MM.1S (cell line): Measurements from ENCODE around the gene ACAT2.
"Not testable (repeated sequence)": the region's sequence is repeated elsewhere in the genome, so short reads cannot be mapped to it uniquely, and the experiment has no call there.

Experiments
- DNase-seq: peaks from one replicate; pipeline ENCODE4 v3.0.0-alpha.2; 2015
- H2AFZ ChIP-seq: fragments of 300-600 bp; sonication (generic); 2 replicates; pipeline ENCODE4 v1.6.0; 2016; ENCODE audit warnings: antibody characterized with exemption, low read length
- H3F3A ChIP-seq: fragments of 300-600 bp; sonication (generic); 2 replicates; pipeline ENCODE4 v1.6.1; 2016; ENCODE audit warnings: mild to moderate bottlenecking, antibody characterized with exemption, low read length, moderate library complexity, mixed read lengths; ENCODE audit not compliant: insufficient read depth
- H3K27ac ChIP-seq: fragments of 300-600 bp; sonication (generic); 2 replicates; pipeline ENCODE4 v1.5.1; 2016; ENCODE audit warnings: mild to moderate bottlenecking, low read length
- H3K27me3 ChIP-seq: fragments of 300-600 bp; sonication (generic); replicated peaks from 2 replicates; pipeline ENCODE4 v1.6.0; 2016; ENCODE audit warnings: low read length; ENCODE audit not compliant: insufficient read depth
- H3K36me3 ChIP-seq: fragments of 300-600 bp; sonication (generic); replicated peaks from 2 replicates; pipeline ENCODE4 v1.6.1; 2016; ENCODE audit warnings: mild to moderate bottlenecking, low read length, mixed read lengths; ENCODE audit not compliant: insufficient read depth
- H3K4me1 ChIP-seq: fragments of 300-600 bp; sonication (generic); 2 replicates; pipeline ENCODE4 v1.6.1; 2016; ENCODE audit warnings: low read length, mixed read lengths
- H3K4me2 ChIP-seq: fragments of 300-600 bp; sonication (generic); 2 replicates; pipeline ENCODE4 v1.6.0; 2016; ENCODE audit warnings: low read depth, low read length
- H3K4me3 ChIP-seq: fragments of 300-600 bp; sonication (generic); 2 replicates; pipeline ENCODE4 v1.5.1; 2016; ENCODE audit warnings: low read length, mixed read lengths
- H3K79me2 ChIP-seq: fragments of 300-600 bp; sonication (generic); 2 replicates; pipeline ENCODE4 v1.6.1; 2016; ENCODE audit warnings: mixed run types, low read length, mixed read lengths
- H3K9ac ChIP-seq: fragments of 300-600 bp; sonication (generic); 2 replicates; pipeline ENCODE4 v1.6.1; 2016; ENCODE audit warnings: low read length, mixed read lengths
- H3K9me2 ChIP-seq: fragments of 300-600 bp; sonication (generic); replicated peaks from 2 replicates; pipeline ENCODE4 v1.6.1; 2016; ENCODE audit warnings: mild to moderate bottlenecking, low read length, mixed read lengths; ENCODE audit not compliant: insufficient read depth
- H3K9me3 ChIP-seq: fragments of 300-600 bp; sonication (generic); replicated peaks from 2 replicates; pipeline ENCODE4 v1.6.1; 2016; ENCODE audit warnings: mild to moderate bottlenecking, low read length, mixed read lengths; ENCODE audit not compliant: insufficient read depth
- H4K20me1 ChIP-seq: fragments of 300-600 bp; sonication (generic); 2 replicates; pipeline ENCODE4 v1.6.1; 2016; ENCODE audit warnings: mild to moderate bottlenecking, low read length, moderate library complexity, mixed read lengths; ENCODE audit not compliant: insufficient read depth
- CTCF ChIP-seq: fragments of 300-600 bp; sonication (generic); IDR thresholded peaks from 2 replicates; pipeline ENCODE4 v1.5.1; 2016; ENCODE audit warnings: antibody characterized with exemption, low read length, mixed read lengths
- EZH2 ChIP-seq: fragments of 300-600 bp; sonication (generic); optimal IDR thresholded peaks from 2 replicates; pipeline ENCODE3; 2017; ENCODE audit warnings: low read depth, mild to moderate bottlenecking, antibody characterized with exemption, low read length, mixed read lengths
- EZH2phosphoT487 ChIP-seq: fragments of 300-600 bp; sonication (generic); IDR thresholded peaks from 2 replicates; pipeline ENCODE4 v1.6.1; 2018; ENCODE audit warnings: antibody characterized with exemption, low read length

The ACAT2 gene

GRCh38 chr6:159823953-159824352, 62.1 kb downstream of the ACAT2 start:
- Histone ChIP-seq H3K4me2 (no peak overlapping the region), H3K4me3 (no peak overlapping the region), H2AFZ (no peak overlapping the region), H3K4me1 (peaks cover 10% of the 10 kb centered on the region), H3K27me3 (no peaks in the 10 kb centered on the region), H4K20me1 (no peaks in the 10 kb centered on the region), H3K9me3 (no peaks in the 10 kb centered on the region), H3K9me2 (no peaks in the 10 kb centered on the region), H3K79me2 (no peaks in the 10 kb centered on the region), H3K9ac (no peak overlapping the region), H3K27ac (no peak overlapping the region), H3K36me3 (no peaks in the 10 kb centered on the region), H3F3A (peaks cover 6% of the 10 kb centered on the region; the same call in 1 of the 2 replicates)
- no peak for DNase-seq
- TF ChIP-seq CTCF, result no peak
- no peak for TF ChIP-seq EZH2phosphoT487
- TF ChIP-seq EZH2, result no peak

- H2AFZ ChIP-seq, H3K9me2 ChIP-seq, H3K9ac ChIP-seq, H3K27ac ChIP-seq, H3K4me3 ChIP-seq, H3K27me3 ChIP-seq, H3F3A ChIP-seq, H3K79me2 ChIP-seq, H3K36me3 ChIP-seq, H4K20me1 ChIP-seq, H3K9me3 ChIP-seq, DNase-seq, H3K4me1 ChIP-seq, H3K4me2 ChIP-seq: not testable (repeated sequence)
Observed at GRCh38 chr6:159824690-159825089, 62.8 kb downstream of the ACAT2 start.

- Histone ChIP-seq H3K4me1 (peaks cover 4% of the 10 kb centered on the region; the same call in 1 of the 2 replicates), H3K4me2 (no peak overlapping the region), H3K9ac (no peak overlapping the region), H3K4me3 (no peak overlapping the region), H3K9me3 (no peaks in the 10 kb centered on the region), H3K79me2 (no peaks in the 10 kb centered on the region), H3K27me3 (no peaks in the 10 kb centered on the region), H3F3A (no peaks in the 10 kb centered on the region), H3K9me2 (no peaks in the 10 kb centered on the region), H4K20me1 (no peaks in the 10 kb centered on the region), H3K36me3 (no peaks in the 10 kb centered on the region), H2AFZ (no peak overlapping the region), H3K27ac (no peak overlapping the region)
- TF ChIP-seq EZH2phosphoT487 (no peak), EZH2 (no peak), CTCF (no peak)
- DNase-seq, result no peak
Observed at GRCh38 chr6:159826004-159826403, 64.2 kb downstream of the ACAT2 start.

GRCh38 chr6:159826968-159827647, 65.3 kb downstream of the ACAT2 start:
- Histone ChIP-seq H3K4me1 (peaks cover 4% of the 10 kb centered on the region; the same call in 1 of the 2 replicates), H4K20me1 (no peaks in the 10 kb centered on the region), H2AFZ (no peak overlapping the region), H3K27me3 (no peaks in the 10 kb centered on the region), H3K27ac (no peak overlapping the region), H3K9ac (no peak overlapping the region), H3K36me3 (no peaks in the 10 kb centered on the region), H3K79me2 (no peaks in the 10 kb centered on the region), H3K4me3 (no peak overlapping the region), H3K4me2 (no peak overlapping the region), H3K9me3 (no peaks in the 10 kb centered on the region), H3K9me2 (no peaks in the 10 kb centered on the region), H3F3A (no peaks in the 10 kb centered on the region)
- DNase-seq, result no peak
- no peak for TF ChIP-seq EZH2
- no peak for TF ChIP-seq CTCF
- no peak for TF ChIP-seq EZH2phosphoT487
